Fibroblast of lung (primary cell): ENCODE measurements around the gene SH3GL1. TPM values are rescaled to one million over a fixed set of nuclear protein-coding genes. Genes with fewer than 3 reads are reported as not detected.

ENCODE experiments used
- DNase-seq, 2 donors: peaks; one replicate each; pipeline versions ENCODE4 v3.0.0 to v3.0.0-alpha.2; 2010; ENCODE audit warnings: low read depth in 2 of 2
- H2AFZ ChIP-seq: 2 replicates; pipeline ENCODE4 v1.5.1; 2012; ENCODE audit warnings: low read length, control low read depth, inconsistent platforms
- H3K27ac ChIP-seq: 2 replicates; pipeline ENCODE4 v1.5.1; 2011; ENCODE audit warnings: low read length, control low read depth; ENCODE audit not compliant: insufficient read depth
- H3K27me3 ChIP-seq: 2 replicates; pipeline ENCODE4 v1.5.1; 2011; ENCODE audit warnings: mild to moderate bottlenecking, low read length; ENCODE audit not compliant: control insufficient read depth, insufficient read depth
- H3K36me3 ChIP-seq: 2 replicates; pipeline ENCODE4 v1.5.1; 2011; ENCODE audit warnings: low read length; ENCODE audit not compliant: control insufficient read depth, insufficient read depth
- H3K4me1 ChIP-seq: 2 replicates; pipeline ENCODE4 v1.5.1; 2011; ENCODE audit warnings: low read length; ENCODE audit not compliant: control insufficient read depth, insufficient read depth; ENCODE audit errors: extremely low read depth
- H3K4me2 ChIP-seq: 2 replicates; pipeline ENCODE4 v1.5.1; 2011; ENCODE audit warnings: low read length, control low read depth; ENCODE audit not compliant: insufficient read depth; ENCODE audit errors: extremely low read depth
- H3K4me3 ChIP-seq, 4 experiments: fragments of 200-600 bp in 1 of 4; sonication (generic) in 1 of 4; replicated peaks in 1 of 4; 2 replicates each; pipeline ENCODE4 v1.5.1; 2011 to 2016; ENCODE audit warnings: low read length in 4 of 4, low read depth in 3 of 4, mild to moderate bottlenecking in 3 of 4, control low read depth in 2 of 4, inconsistent platforms in 1 of 4, mixed read lengths in 1 of 4; ENCODE audit not compliant: insufficient read depth in 1 of 4; ENCODE audit errors: control extremely low read depth in 1 of 4
- H3K79me2 ChIP-seq: 2 replicates; pipeline ENCODE4 v1.5.1; 2012; ENCODE audit warnings: mild to moderate bottlenecking, low read length, inconsistent platforms; ENCODE audit not compliant: control insufficient read depth, insufficient read depth
- H3K9ac ChIP-seq: 2 replicates; pipeline ENCODE4 v1.5.1; 2011; ENCODE audit warnings: mild to moderate bottlenecking, low read length, control low read depth; ENCODE audit not compliant: insufficient read depth
- H3K9me3 ChIP-seq: 2 replicates; pipeline ENCODE4 v1.5.1; 2012; ENCODE audit warnings: low read depth, low read length; ENCODE audit not compliant: control insufficient read depth, insufficient read depth
- H4K20me1 ChIP-seq: 2 replicates; pipeline ENCODE4 v1.5.1; 2011; ENCODE audit warnings: low read length; ENCODE audit not compliant: control insufficient read depth, insufficient read depth; ENCODE audit errors: extremely low read depth
- CTCF ChIP-seq, 2 donors: IDR thresholded peaks in 1 of 2; conservative IDR thresholded peaks in 1 of 2; 1 replicate in 1 of 2; 2 replicates in 1 of 2; pipeline ENCODE4 v1.5.1; 2011 to 2012; ENCODE audit warnings: low read length in 2 of 2, control low read depth in 1 of 2, inconsistent platforms in 1 of 2, low read depth in 1 of 2, mild to moderate bottlenecking in 1 of 2
- EZH2 ChIP-seq: IDR thresholded peaks from 2 replicates; pipeline ENCODE4 v1.5.1; 2012; ENCODE audit warnings: low read length, control low read depth, mild to moderate bottlenecking; ENCODE audit errors: missing control alignments
- polyA plus RNA-seq, 2 donors: library from polyadenylated mRNA; depleted of rRNA in 1 of 2; stranded (reverse) in 1 of 2; unstranded in 1 of 2; fragments of >200 nt; gene quantifications; 2 replicates each; pipeline ENCODE4 v1.2.1, GENCODE V29; 2011 to 2012; ENCODE audit warnings: missing spikeins in 1 of 2
- total RNA-seq: library from RNA; depleted of rRNA; stranded (reverse); fragments of >200 nt; gene quantifications from 2 replicates; pipeline ENCODE4 v1.2.1, GENCODE V29; 2014

SH3GL1 gene
- total and polyA plus RNA-seq, 2 donors (not counting 1 experiment from before 2014, with no cell fraction given): 23.9 to 44.9 TPM

DNA sequence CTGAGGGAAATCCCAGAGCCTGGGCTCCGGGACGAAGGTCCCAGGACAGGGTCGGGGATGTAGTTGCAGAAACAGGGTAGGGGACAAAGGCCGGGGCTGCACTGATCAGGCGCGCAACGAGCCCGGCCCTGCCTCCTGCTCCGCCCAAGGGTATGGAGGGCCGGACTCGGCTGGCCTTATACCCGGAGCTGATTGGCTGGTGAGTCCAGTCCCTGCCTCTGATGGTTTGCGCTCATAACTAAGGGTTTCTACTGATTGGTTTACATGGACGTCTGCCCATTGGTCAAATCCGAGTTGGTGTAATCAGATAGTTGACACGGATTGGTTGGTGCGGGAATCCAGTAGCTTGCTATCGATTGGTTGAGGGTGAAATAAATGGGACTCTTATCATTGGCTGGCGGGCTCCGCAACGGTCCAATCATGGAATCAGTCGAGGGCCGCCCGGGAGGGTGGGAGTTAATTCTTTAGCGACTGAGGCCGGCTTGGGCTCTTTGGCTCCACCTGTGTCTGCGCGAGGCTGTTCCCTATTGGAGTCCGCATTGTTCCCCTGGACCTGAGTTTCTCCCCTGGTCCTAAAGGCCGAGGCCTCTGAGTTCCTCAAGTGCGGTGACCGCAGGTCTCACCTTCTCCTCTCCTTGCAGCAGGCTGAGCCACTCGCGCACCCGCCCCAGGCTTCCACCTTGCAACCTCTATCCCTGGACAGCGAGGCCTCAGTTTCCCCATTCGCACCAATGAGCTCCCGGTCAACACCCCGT is 57.6 kb downstream of the SH3GL1 start:
- H3K4me2 ChIP-seq: peak overlapping the region; percentile 99
- peak; percentile 100 for DNase-seq
- peak; percentile 19 to 37 for TF ChIP-seq CTCF (conservative IDR thresholded peaks at IDR 0.05 in 1 of 2, IDR thresholded peaks at IDR 0.05 in 1 of 2; ENCODE audit: low read depth in 1 of 2, low read length in 2 of 2)
- TF ChIP-seq EZH2: peak; percentile 94
- no peaks in the 10 kb centered on the region for H3K79me2 ChIP-seq
- H3K27me3 ChIP-seq: no peaks in the 10 kb centered on the region
- H3K36me3 ChIP-seq: no peaks in the 10 kb centered on the region
- peaks cover 6% of the 10 kb centered on the region for H3K4me1 ChIP-seq
- no peaks in the 10 kb centered on the region for H4K20me1 ChIP-seq
- H3K27ac ChIP-seq: peak overlapping the region; percentile 57
- peak overlapping the region; percentile 55 to 76 (median 61) for H3K4me3 ChIP-seq
- no peaks in the 10 kb centered on the region for H3K9me3 ChIP-seq
- peak overlapping the region; percentile 98 for H2AFZ ChIP-seq
- H3K9ac ChIP-seq: peak overlapping the region; percentile 45

DNA sequence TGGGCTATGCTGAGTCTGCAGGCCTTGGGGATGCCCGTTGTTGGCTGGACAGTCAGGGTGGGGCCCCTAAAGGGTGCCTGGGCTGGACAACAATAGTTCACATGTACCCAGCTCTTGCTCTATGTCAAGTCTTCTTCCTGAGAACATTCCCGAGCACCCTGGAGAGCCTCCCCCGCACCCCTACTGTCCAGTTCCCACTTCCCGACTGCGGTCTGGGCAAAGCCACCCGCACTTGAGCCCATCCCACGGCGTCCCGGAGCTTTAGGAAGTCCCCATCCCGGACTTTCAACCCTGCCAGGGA is 58.1 kb downstream of the SH3GL1 start:
- Histone ChIP-seq H3K4me2 (peak overlapping the region; percentile 53), H3K36me3 (no peaks in the 10 kb centered on the region), H4K20me1 (no peaks in the 10 kb centered on the region), H3K4me3 (peak overlapping the region; percentile 38 to 76 (median 56)), H3K9me3 (no peaks in the 10 kb centered on the region), H2AFZ (peak overlapping the region; percentile 21), H3K9ac (peak overlapping the region; percentile 45), H3K27ac (peak overlapping the region; percentile 8), H3K79me2 (no peaks in the 10 kb centered on the region), H3K27me3 (no peaks in the 10 kb centered on the region), H3K4me1 (peaks cover 6% of the 10 kb centered on the region)
- no peak for TF ChIP-seq EZH2
- TF ChIP-seq CTCF (conservative IDR thresholded peaks at IDR 0.05 in 1 of 2, IDR thresholded peaks at IDR 0.05 in 1 of 2; ENCODE audit: low read depth in 1 of 2, low read length in 2 of 2): no peak
- no peak for DNase-seq

GRCh38 chr19:4338441-4339355 is 61.6 kb downstream of the SH3GL1 start, which contains the start of gene STAP2:
Gene STAP2 (minus strand): TSS chr19:4338827. CDS start chr19:4338753, 74 bp downstream.
- Histone ChIP-seq H3K4me2 (peak within 1 kb of the TSS; percentile 96), H3K9me3 (no peaks in the 10 kb centered on the region), H3K27me3 (no peaks in the 10 kb centered on the region), H2AFZ (peak within 1 kb of the TSS; percentile 97), H3K36me3 (no peaks in the 10 kb centered on the region), H4K20me1 (no peaks in the 10 kb centered on the region), H3K4me1 (peaks cover 4% of the 10 kb centered on the region), H3K4me3 (peak within 1 kb of the TSS; percentile 33 to 48 (median 42)), H3K27ac (no peak within 1 kb of the TSS), H3K79me2 (no peaks in the 10 kb centered on the region), H3K9ac (peak within 1 kb of the TSS; percentile 26)
- DNase-seq: no peak
- TF ChIP-seq EZH2 (no peak), CTCF (conservative IDR thresholded peaks at IDR 0.05 in 1 of 2, IDR thresholded peaks at IDR 0.05 in 1 of 2; ENCODE audit: low read depth in 1 of 2, low read length in 2 of 2) (no peak)
